B cell (primary cell): Measurements from ENCODE around the gene KRT34. TPM values are rescaled to one million over a fixed set of nuclear protein-coding genes. Genes with fewer than 3 reads are reported as not detected.

ENCODE experiments used
- polyA plus RNA-seq: library from polyadenylated mRNA; depleted of rRNA; stranded (reverse); fragments of >200 nt; gene quantifications from 2 replicates; pipeline ENCODE4 v1.2.3, GENCODE V29; 2012
- total RNA-seq, 2 donors: library from RNA; stranded (reverse); fragments of 120-200 nt in 1 of 2; gene quantifications; 1 replicate in 1 of 2; 2 replicates in 1 of 2; pipeline versions ENCODE4 v1.2.3 to v1.2.4, GENCODE V29; 2013 to 2022

The KRT34 gene
- total and polyA plus RNA-seq, 2 donors (not counting 1 experiment from before 2014, with no cell fraction given), result not detected

Other genes with a start within 250 kb of the KRT34 start
Only the 30 nearest of the 32 such genes appear.
- gene KRTAP4-5, start 232.5 kb downstream of the KRT34 start, total RNA-seq, result not detected in 2 replicates
- gene KRTAP4-5, start 232.5 kb downstream of the KRT34 start, polyA plus RNA-seq, result not detected in 2 replicates
- not detected in 2 replicates for gene KRTAP4-4, start 221.6 kb downstream of the KRT34 start, total RNA-seq
- gene KRTAP4-4, start 221.6 kb downstream of the KRT34 start, polyA plus RNA-seq, result not detected in 2 replicates
- gene KRTAP4-3, start 214.1 kb downstream of the KRT34 start, total RNA-seq, result not detected in 2 replicates
- gene KRTAP4-3, start 214.1 kb downstream of the KRT34 start, polyA plus RNA-seq, result not detected in 2 replicates
- gene KRTAP4-2, start 204.1 kb downstream of the KRT34 start, total RNA-seq, result not detected in 2 replicates
- gene KRTAP4-2, start 204.1 kb downstream of the KRT34 start, polyA plus RNA-seq, result not detected in 2 replicates
- gene KRTAP4-1, start 197.4 kb downstream of the KRT34 start, total RNA-seq, result not detected in 2 replicates
- gene KRTAP4-1, start 197.4 kb downstream of the KRT34 start, polyA plus RNA-seq, result not detected in 2 replicates
- gene KRTAP9-1, start 192.4 kb downstream of the KRT34 start, total RNA-seq, result not detected in 2 replicates
- gene KRTAP9-1, start 192.4 kb downstream of the KRT34 start, polyA plus RNA-seq, result not detected in 2 replicates
- not detected in 2 replicates for gene KRTAP9-2, start 155.7 kb downstream of the KRT34 start, total RNA-seq
- gene KRTAP9-2, start 155.7 kb downstream of the KRT34 start, polyA plus RNA-seq, result not detected in 2 replicates
- not detected in 2 replicates for gene KRTAP9-3, start 149.9 kb downstream of the KRT34 start, total RNA-seq
- gene KRTAP9-3, start 149.9 kb downstream of the KRT34 start, polyA plus RNA-seq, result not detected in 2 replicates
- gene KRTAP9-8, start 144.3 kb downstream of the KRT34 start, total RNA-seq, result not detected in 2 replicates
- not detected in 2 replicates for gene KRTAP9-8, start 144.3 kb downstream of the KRT34 start, polyA plus RNA-seq
- not detected in 2 replicates for gene KRTAP9-4, start 132.6 kb downstream of the KRT34 start, total RNA-seq
- not detected in 2 replicates for gene KRTAP9-4, start 132.6 kb downstream of the KRT34 start, polyA plus RNA-seq
- gene KRTAP9-9, start 126.9 kb downstream of the KRT34 start, total RNA-seq, result not detected in 2 replicates
- not detected in 2 replicates for gene KRTAP9-9, start 126.9 kb downstream of the KRT34 start, polyA plus RNA-seq
- not detected in 2 replicates for gene KRTAP9-6, start 116.9 kb downstream of the KRT34 start, total RNA-seq
- gene KRTAP9-6, start 116.9 kb downstream of the KRT34 start, polyA plus RNA-seq, result not detected in 2 replicates
- gene KRTAP9-7, start 106.6 kb downstream of the KRT34 start, total RNA-seq, result not detected in 2 replicates
- not detected in 2 replicates for gene KRTAP9-7, start 106.6 kb downstream of the KRT34 start, polyA plus RNA-seq
- not detected in 2 replicates for gene KRTAP29-1, start 79.5 kb downstream of the KRT34 start, total RNA-seq
- gene KRTAP29-1, start 79.5 kb downstream of the KRT34 start, polyA plus RNA-seq, result 0.43 TPM in 1 of 2 replicates, not detected in the other
- not detected in 2 replicates for gene KRTAP16-1, start 73.0 kb downstream of the KRT34 start, total RNA-seq
- gene KRTAP16-1, start 73.0 kb downstream of the KRT34 start, polyA plus RNA-seq, result 0.16 and 0.20 TPM in 2 replicates
- not detected in 2 replicates for gene KRTAP17-1, start 66.6 kb downstream of the KRT34 start, total RNA-seq
- gene KRTAP17-1, start 66.6 kb downstream of the KRT34 start, polyA plus RNA-seq, result not detected in 2 replicates
- not detected in 2 replicates for gene KRT33A, start 31.5 kb downstream of the KRT34 start, total RNA-seq
- gene KRT33A, start 31.5 kb downstream of the KRT34 start, polyA plus RNA-seq, result not detected in 2 replicates
- not detected in 2 replicates for gene KRT33B, start 12.5 kb downstream of the KRT34 start, total RNA-seq
- not detected in 2 replicates for gene KRT33B, start 12.5 kb downstream of the KRT34 start, polyA plus RNA-seq
- gene KRT31, start 15.3 kb upstream of the KRT34 start, total RNA-seq, result not detected in 2 replicates
- gene KRT31, start 15.3 kb upstream of the KRT34 start, polyA plus RNA-seq, result not detected in 2 replicates
- not detected in 2 replicates for gene KRT37, start 42.3 kb upstream of the KRT34 start, total RNA-seq
- gene KRT37, start 42.3 kb upstream of the KRT34 start, polyA plus RNA-seq, result not detected in 2 replicates
- gene KRT38, start 58.7 kb upstream of the KRT34 start, total RNA-seq, result not detected in 2 replicates
- gene KRT38, start 58.7 kb upstream of the KRT34 start, polyA plus RNA-seq, result not detected in 2 replicates
- gene KRT32, start 85.1 kb upstream of the KRT34 start, total RNA-seq, result not detected in 2 replicates
- gene KRT32, start 85.1 kb upstream of the KRT34 start, polyA plus RNA-seq, result not detected in 2 replicates
- gene KRT35, start 98.8 kb upstream of the KRT34 start, total RNA-seq, result not detected in 2 replicates
- gene KRT35, start 98.8 kb upstream of the KRT34 start, polyA plus RNA-seq, result not detected in 2 replicates
- gene KRT36, start 107.6 kb upstream of the KRT34 start, total RNA-seq, result not detected in 2 replicates
- not detected in 2 replicates for gene KRT36, start 107.6 kb upstream of the KRT34 start, polyA plus RNA-seq
- gene KRT13, start 123.3 kb upstream of the KRT34 start, total RNA-seq, result not detected in 2 replicates
- not detected in 2 replicates for gene KRT13, start 123.3 kb upstream of the KRT34 start, polyA plus RNA-seq
- not detected in 2 replicates for gene KRT15, start 136.6 kb upstream of the KRT34 start, total RNA-seq
- gene KRT15, start 136.6 kb upstream of the KRT34 start, polyA plus RNA-seq, result not detected in 2 replicates
- not detected in 2 replicates for gene KRT19, start 146.0 kb upstream of the KRT34 start, total RNA-seq
- not detected in 2 replicates for gene KRT19, start 146.0 kb upstream of the KRT34 start, polyA plus RNA-seq
- not detected in 2 replicates for gene KRT9, start 189.8 kb upstream of the KRT34 start, total RNA-seq
- not detected in 2 replicates for gene KRT9, start 189.8 kb upstream of the KRT34 start, polyA plus RNA-seq
- gene KRT14, start 204.6 kb upstream of the KRT34 start, total RNA-seq, result not detected in 2 replicates
- not detected in 2 replicates for gene KRT14, start 204.6 kb upstream of the KRT34 start, polyA plus RNA-seq
- gene KRT16, start 230.5 kb upstream of the KRT34 start, total RNA-seq, result not detected in 2 replicates
- gene KRT16, start 230.5 kb upstream of the KRT34 start, polyA plus RNA-seq, result not detected in 2 replicates